DMS79 (cell line): ENCODE data around the gene HSPBAP1.
A peak's percentile ranks its signal among the peaks of the same experiment; 100 is the strongest.
"Not testable (repeated sequence)": the region's sequence is repeated elsewhere in the genome, so short reads cannot be mapped to it uniquely, and the experiment has no call there.

Experiments used
- DNase-seq: peaks from one replicate; lab custom pipeline; 2025; lab: John Stamatoyannopoulos, UW

The HSPBAP1 gene

DNA sequence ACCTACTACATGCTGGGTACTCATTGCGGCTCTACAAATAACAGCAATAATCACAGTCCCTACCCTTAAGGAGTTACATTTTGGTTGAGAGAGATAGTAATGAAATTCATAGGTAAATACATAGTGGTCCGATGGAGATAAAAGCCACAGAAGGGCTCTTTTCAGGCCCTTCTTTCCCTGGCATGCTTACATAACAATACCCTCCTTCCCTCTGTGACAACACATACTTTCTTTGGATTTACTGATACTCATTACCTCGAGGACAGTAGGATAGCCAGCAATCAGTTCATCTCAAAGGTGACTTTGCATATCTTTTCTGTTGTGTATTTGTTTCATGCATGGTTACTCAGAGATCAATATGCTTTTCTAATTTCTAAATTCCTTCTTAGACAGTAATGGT, 54.5 kb downstream of the HSPBAP1 start:
- DNase-seq = no peak

GRCh38 chr3:122732682-122733525, 60.7 kb downstream of the HSPBAP1 start:
- not testable (repeated sequence) for DNase-seq

GRCh38 chr3:122730240-122730639, 63.4 kb downstream of the HSPBAP1 start:
- peak; percentile 31 for DNase-seq

DNA sequence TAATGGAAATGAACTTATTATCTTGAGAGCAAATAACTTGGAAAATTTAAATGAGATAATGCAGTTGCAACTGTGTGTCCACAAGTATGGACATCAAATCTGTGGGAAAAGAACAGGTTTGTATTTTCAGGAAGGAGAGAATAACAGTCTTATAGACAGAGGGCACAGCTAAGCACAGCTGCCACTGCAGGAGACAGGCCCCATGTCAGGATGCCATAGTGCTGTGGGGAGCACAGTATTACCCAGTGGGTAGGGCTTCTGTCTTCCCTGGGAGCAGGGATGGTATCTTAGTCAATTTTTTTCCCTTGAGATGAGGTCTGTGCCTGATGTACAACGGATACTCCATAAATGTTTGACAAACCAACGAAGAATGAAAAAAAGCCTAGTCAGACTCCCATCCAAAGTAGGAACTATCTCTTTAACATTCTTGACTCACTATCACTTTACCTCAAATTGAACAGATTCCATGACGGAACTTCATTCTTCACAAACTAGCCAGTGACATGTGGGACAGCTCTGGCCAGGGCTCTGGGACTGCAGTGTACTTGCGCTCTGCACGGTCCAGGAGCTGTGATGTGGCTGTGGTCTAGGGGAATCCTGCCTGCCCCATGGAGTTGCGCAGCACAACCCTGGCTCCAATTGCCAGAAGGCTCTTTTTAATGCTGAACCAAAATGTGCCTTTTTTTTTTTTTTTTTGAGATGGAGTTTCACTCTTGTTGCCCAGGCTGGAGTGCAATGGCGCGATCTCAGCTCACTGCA, 64.7 kb downstream of the HSPBAP1 start:
- no peak for DNase-seq

DNA sequence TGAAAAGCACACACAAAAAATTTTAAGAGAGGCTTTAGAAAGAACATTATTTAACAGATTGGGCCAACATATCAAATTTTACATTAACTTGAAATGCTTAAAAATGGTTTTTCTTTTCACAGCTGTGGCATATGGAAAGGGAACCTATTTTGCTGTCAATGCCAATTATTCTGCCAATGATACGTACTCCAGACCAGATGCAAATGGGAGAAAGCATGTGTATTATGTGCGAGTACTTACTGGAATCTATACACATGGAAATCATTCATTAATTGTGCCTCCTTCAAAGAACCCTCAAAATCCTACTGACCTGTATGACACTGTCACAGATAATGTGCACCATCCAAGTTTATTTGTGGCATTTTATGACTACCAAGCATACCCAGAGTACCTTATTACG, 65.4 kb downstream of the HSPBAP1 start:
- no peak for DNase-seq

DNA sequence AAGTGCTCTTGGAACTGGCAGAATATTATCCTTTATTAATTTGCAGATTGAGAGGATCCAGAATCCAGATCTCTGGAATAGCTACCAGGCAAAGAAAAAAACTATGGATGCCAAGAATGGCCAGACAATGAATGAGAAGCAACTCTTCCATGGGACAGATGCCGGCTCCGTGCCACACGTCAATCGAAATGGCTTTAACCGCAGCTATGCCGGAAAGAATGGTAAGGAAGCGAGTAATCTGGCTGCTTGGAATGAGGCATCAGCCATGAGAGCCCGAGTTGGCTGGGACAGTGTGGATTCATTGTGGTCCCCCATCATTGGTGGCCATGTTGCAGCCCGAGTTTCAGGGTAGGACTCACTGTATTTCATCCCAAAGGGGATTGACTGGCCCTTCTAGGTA, 65.9 kb downstream of the HSPBAP1 start:
- no peak for DNase-seq

- no peak for DNase-seq
These were observed 66.3 kb downstream of the HSPBAP1 start for GRCh38 chr3:122727294-122727693.

GRCh38 chr3:122725106-122725505, 68.5 kb downstream of the HSPBAP1 start:
- DNase-seq = no peak

- no peak for DNase-seq
These were observed 74.2 kb downstream of the HSPBAP1 start for GRCh38 chr3:122719273-122719921.

GRCh38 chr3:122716667-122717066, 77.0 kb downstream of the HSPBAP1 start:
- no peak for DNase-seq

DNA sequence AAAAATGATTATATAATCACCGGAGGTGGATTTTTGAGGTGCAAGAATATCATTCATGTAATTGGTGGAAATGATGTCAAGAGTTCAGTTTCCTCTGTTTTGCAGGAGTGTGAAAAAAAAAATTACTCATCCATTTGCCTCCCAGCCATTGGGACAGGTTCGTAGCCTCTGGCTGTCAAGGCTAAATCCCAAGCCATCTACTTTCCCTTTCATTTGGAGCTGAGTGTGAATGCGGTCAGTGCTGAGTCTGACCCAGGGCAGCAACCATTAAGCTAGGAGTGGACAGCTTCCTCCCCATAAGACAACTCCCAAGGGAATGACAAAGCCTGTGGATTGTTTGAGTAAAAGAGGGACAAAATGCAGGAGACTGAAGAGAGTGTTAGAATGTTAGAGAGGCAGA, 79.4 kb downstream of the HSPBAP1 start:
- DNase-seq = no peak

- not testable (repeated sequence) for DNase-seq
These were observed 82.9 kb downstream of the HSPBAP1 start for GRCh38 chr3:122710616-122711251.

DNA sequence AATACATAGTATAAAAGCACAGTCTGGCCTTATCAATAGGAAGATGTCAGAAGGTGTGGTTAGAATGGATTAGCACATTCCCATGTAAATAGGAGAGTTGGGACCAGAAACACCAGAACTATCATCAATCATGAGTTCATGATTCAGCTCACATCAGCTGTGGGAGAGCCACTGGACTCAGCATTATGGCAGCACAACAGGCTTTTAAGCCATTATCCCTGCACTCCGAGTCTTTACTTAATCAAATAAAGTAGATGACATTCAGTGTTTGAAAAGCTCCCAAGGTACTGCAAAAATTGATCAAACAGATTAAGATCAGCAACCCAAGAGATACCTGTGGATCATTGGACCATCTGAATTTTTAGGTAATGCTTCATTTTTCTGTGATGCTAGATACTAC, 88.3 kb downstream of the HSPBAP1 start:
- DNase-seq = no peak

DNA sequence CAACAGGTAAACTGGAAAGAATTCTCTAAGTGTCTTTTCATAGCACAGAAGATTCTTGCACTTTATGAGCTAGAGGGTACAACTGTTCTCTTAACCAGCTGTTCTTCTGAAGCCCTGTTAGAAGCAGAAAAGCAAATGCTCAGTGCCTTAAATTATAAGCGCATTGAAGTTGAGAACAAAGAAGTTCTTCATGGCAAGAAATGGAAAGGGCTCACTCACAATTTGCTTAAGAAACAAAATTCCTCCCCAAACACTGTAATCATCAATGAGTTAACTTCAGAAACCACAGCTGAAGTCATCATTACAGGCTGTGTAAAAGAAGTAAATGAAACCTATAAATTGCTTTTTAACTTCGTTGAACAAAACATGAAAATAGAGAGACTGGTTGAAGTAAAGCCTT, 93.4 kb downstream of the HSPBAP1 start:
- no peak for DNase-seq

DNA sequence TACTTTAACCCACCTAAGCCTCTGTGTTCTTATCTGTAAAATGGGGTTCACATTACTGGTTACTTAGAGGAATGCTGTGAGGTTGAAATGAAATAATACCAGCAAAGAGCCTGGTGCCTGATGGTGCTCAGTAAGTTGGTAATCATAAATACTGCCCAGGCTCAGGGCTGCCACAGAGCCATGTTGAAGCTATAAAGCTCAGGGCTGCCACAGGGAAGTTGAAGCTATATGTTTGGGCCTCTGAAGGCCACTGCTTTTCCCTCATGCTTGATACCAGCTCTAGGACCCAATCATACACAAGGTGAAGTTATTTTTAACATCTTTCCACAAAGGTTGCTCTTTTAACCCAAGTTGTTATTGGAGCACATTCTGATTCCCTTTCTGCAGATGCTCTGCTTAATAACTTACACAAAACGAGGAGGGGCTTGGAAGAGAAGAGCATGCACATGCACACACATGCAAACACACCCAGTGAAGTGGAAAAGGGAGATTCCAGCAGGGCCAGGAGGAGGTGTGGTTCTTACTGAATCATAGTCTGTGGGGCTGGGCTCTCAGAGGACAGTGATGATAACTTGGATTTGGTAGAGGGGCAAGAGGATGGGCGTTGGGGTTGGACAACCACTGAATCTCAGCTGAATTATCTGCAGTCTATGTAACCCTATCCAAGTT, 95.5 kb downstream of the HSPBAP1 start:
- no peak for DNase-seq

DNA sequence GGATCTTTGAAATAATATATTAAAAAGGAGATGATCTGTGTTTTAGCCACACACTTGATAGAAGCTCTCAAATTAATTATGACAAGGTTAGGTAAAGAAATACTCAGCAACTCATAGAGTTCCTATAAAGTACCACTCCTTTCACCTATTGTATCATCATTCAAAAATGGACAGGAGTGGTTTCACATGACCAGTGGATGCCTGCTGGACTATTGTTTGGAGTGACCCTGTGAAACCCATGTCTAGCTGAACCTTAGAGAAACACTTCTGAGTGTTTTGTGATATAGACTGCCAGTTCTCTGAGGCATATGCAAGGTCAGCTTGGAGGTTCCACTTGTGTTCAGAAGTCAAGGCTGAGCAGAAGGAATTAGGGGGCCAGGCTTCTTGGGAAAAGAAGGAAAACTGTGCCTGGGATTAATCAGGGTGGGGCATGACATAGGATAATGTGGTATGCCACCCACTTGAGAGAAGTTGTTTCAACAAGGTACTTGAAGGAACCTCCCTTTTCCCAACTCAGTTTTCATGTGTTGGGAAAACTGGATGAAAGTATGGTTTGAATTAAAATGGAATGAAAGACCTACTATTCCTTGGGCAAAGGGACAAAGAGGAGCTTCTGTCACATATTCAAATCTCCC, 97.6 kb downstream of the HSPBAP1 start:
- DNase-seq = no peak

- DNase-seq = no peak
These were observed 98.7 kb downstream of the HSPBAP1 start for GRCh38 chr3:122694966-122695365.

- no peak for DNase-seq
These were observed 101.0 kb downstream of the HSPBAP1 start for GRCh38 chr3:122692674-122693073.

GRCh38 chr3:122691195-122691594, 102.4 kb downstream of the HSPBAP1 start:
- no peak for DNase-seq

DNA sequence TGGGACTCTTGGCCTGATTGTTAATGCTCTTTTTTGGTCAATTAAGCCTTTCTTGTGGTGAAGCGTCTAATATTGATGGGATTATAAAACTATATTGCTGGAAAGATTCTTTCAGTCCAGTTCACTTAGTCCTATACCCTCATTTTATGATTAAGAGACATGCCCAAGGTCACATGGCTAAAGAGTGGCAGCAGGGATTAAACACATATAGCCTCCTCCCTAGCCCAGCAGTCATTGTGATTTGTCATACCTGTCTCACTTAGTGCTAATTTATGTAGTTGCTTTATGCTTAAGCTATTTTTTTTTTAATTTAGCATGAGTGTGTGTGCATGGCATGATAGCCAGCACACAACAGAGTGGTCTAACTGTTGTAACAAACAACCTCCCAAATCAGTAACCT, 103.5 kb downstream of the HSPBAP1 start:
- no peak for DNase-seq
